Measurements from ENCODE around the gene DAG1. TPM values are rescaled to one million over a fixed set of nuclear protein-coding genes. Genes with fewer than 3 reads are reported as not detected.
A peak's percentile ranks its signal among the peaks of the same experiment; 100 is the strongest.

The DAG1 gene
- total and polyA plus RNA-seq, 7 experiments from 2014 or later = 5.4 to 22.3 (median 16.9) TPM

GRCh38 chr3:49566312-49566711, 96.2 kb downstream of the DAG1 start:
- POLR2A ChIA-PET = interaction anchor here (1.1 kb wide), 1 partner anchor 19 kb away, joined by 3 read pairs; no protein-coding TSS in a partner anchor
- no peaks in the 10 kb centered on the region for H3K36me3 ChIP-seq (ENCODE audit: control insufficient read depth in 2 of 3, insufficient read depth in 3 of 3, low read length in 3 of 3)
- H3K36me3 Mint-ChIP-seq = no peaks in the 10 kb centered on the region
- H3K4me1 Mint-ChIP-seq = no peaks in the 10 kb centered on the region
- H3K27ac ChIP-seq (ENCODE audit: low read depth, low read length) = no peak overlapping the region
- intact Hi-C loops (cut with micrococcal nuclease) = loop anchor here in 1 of 2 donors (1.0 kb wide), 1 partner anchor 105 kb away; no protein-coding TSS in a partner anchor
- no peak overlapping the region for H3K4me3 Mint-ChIP-seq
- H3K4me3 ChIP-seq (ENCODE audit: low read length) = no peak overlapping the region
- H3K27me3 ChIP-seq (ENCODE audit: control insufficient read depth in 2 of 2, insufficient read depth in 2 of 2, low read length in 2 of 2) = no peaks in the 10 kb centered on the region
- DNase-seq = no peak
- H3K9me3 Mint-ChIP-seq = no peaks in the 10 kb centered on the region
- H3K4me1 ChIP-seq (ENCODE audit: control insufficient read depth in 2 of 2, insufficient read depth in 2 of 2, low read length in 2 of 2) = no peaks in the 10 kb centered on the region
- H3K27ac Mint-ChIP-seq = no peak overlapping the region
- H3K27me3 Mint-ChIP-seq = peaks cover 0 to 27% (median 5%) of the 10 kb centered on the region in 5 donors
- no peak for ATAC-seq
- H3K9me3 ChIP-seq (ENCODE audit: control insufficient read depth in 2 of 3, low read length in 3 of 3) = no peaks in the 10 kb centered on the region
- CTCF ChIA-PET = interaction anchor here (0.6 to 0.9 kb wide), 3 partner anchors 27 to 438 kb away, joined by 3 to 5 read pairs (median 3); no protein-coding TSS in a partner anchor

- ATAC-seq (no peak), DNase-seq (no peak)
- ChIA-PET POLR2A (interaction anchor here (1.1 kb wide), 1 partner anchor 20 kb away, joined by 3 read pairs; no protein-coding TSS in a partner anchor), CTCF (interaction anchor here (0.9 kb wide), 1 partner anchor 28 kb away, joined by 3 read pairs; no protein-coding TSS in a partner anchor)
- H3K27me3 ChIP-seq (ENCODE audit: control insufficient read depth in 2 of 2, insufficient read depth in 2 of 2, low read length in 2 of 2) = no peaks in the 10 kb centered on the region
- Mint-ChIP-seq H3K36me3 (no peaks in the 10 kb centered on the region), H3K4me1 (no peaks in the 10 kb centered on the region), H3K9me3 (no peaks in the 10 kb centered on the region), H3K4me3 (no peak overlapping the region), H3K27ac (no peak overlapping the region), H3K27me3 (peaks cover 0 to 23% (median 3%) of the 10 kb centered on the region in 5 donors)
- intact Hi-C loops (cut with micrococcal nuclease) = loop anchor here in 1 of 2 donors (1.0 kb wide), 1 partner anchor 104 kb away; no protein-coding TSS in a partner anchor
- no peak overlapping the region for H3K27ac ChIP-seq (ENCODE audit: low read depth, low read length)
- no peaks in the 10 kb centered on the region for H3K36me3 ChIP-seq (ENCODE audit: control insufficient read depth in 2 of 3, insufficient read depth in 3 of 3, low read length in 3 of 3)
- no peaks in the 10 kb centered on the region for H3K4me1 ChIP-seq (ENCODE audit: control insufficient read depth in 2 of 2, insufficient read depth in 2 of 2, low read length in 2 of 2)
- H3K9me3 ChIP-seq (ENCODE audit: control insufficient read depth in 2 of 3, low read length in 3 of 3) = no peaks in the 10 kb centered on the region
- no peak overlapping the region for H3K4me3 ChIP-seq (ENCODE audit: low read length)
These were observed 97.3 kb downstream of the DAG1 start for GRCh38 chr3:49567406-49567805.

- H3K4me1 ChIP-seq (ENCODE audit: control insufficient read depth in 2 of 2, insufficient read depth in 2 of 2, low read length in 2 of 2) = no peaks in the 10 kb centered on the region
- POLR2A ChIA-PET = no interaction called here
- no peaks in the 10 kb centered on the region for H3K36me3 Mint-ChIP-seq
- H3K4me3 ChIP-seq (ENCODE audit: low read length) = no peak overlapping the region
- no peak overlapping the region for H3K27ac ChIP-seq (ENCODE audit: low read depth, low read length)
- H3K27ac Mint-ChIP-seq = peak overlapping the region in 1 of 9 donors; percentile 1
- H3K4me1 Mint-ChIP-seq = no peaks in the 10 kb centered on the region
- H3K27me3 ChIP-seq (ENCODE audit: control insufficient read depth in 2 of 2, insufficient read depth in 2 of 2, low read length in 2 of 2) = no peaks in the 10 kb centered on the region
- no peaks in the 10 kb centered on the region for H3K9me3 ChIP-seq (ENCODE audit: control insufficient read depth in 2 of 3, low read length in 3 of 3)
- no peaks in the 10 kb centered on the region for H3K36me3 ChIP-seq (ENCODE audit: control insufficient read depth in 2 of 3, insufficient read depth in 3 of 3, low read length in 3 of 3)
- CTCF ChIA-PET = no interaction called here
- H3K27me3 Mint-ChIP-seq = peaks cover 0 to 23% (median 0%) of the 10 kb centered on the region in 5 donors
- DNase-seq (no peak), ATAC-seq (no peak)
- H3K4me3 Mint-ChIP-seq = no peak overlapping the region
- intact Hi-C loops (cut with micrococcal nuclease) = no loop called here
- H3K9me3 Mint-ChIP-seq = no peaks in the 10 kb centered on the region
These were observed 98.9 kb downstream of the DAG1 start for GRCh38 chr3:49568965-49569364.

- Histone ChIP-seq H3K36me3 (ENCODE audit: control insufficient read depth in 2 of 3, insufficient read depth in 3 of 3, low read length in 3 of 3) (no peaks in the 10 kb centered on the region), H3K4me3 (ENCODE audit: low read length) (no peak overlapping the region), H3K27ac (ENCODE audit: low read depth, low read length) (no peak overlapping the region), H3K9me3 (ENCODE audit: control insufficient read depth in 2 of 3, low read length in 3 of 3) (no peaks in the 10 kb centered on the region), H3K4me1 (ENCODE audit: control insufficient read depth in 2 of 2, insufficient read depth in 2 of 2, low read length in 2 of 2) (no peaks in the 10 kb centered on the region), H3K27me3 (ENCODE audit: control insufficient read depth in 2 of 2, insufficient read depth in 2 of 2, low read length in 2 of 2) (no peaks in the 10 kb centered on the region)
- Mint-ChIP-seq H3K27me3 (peaks cover 0 to 23% (median 0%) of the 10 kb centered on the region in 5 donors), H3K36me3 (no peaks in the 10 kb centered on the region), H3K9me3 (no peaks in the 10 kb centered on the region), H3K4me3 (no peak overlapping the region), H3K27ac (no peak overlapping the region), H3K4me1 (no peaks in the 10 kb centered on the region)
- POLR2A ChIA-PET = no interaction called here
- intact Hi-C loops (cut with micrococcal nuclease) = no loop called here
- DNase-seq = no peak
- CTCF ChIA-PET = no interaction called here
- no peak for ATAC-seq
These were observed 100.1 kb downstream of the DAG1 start for GRCh38 chr3:49570028-49570654.

- H3K27me3 Mint-ChIP-seq = peaks cover 0 to 18% (median 0%) of the 10 kb centered on the region in 5 donors
- ChIA-PET CTCF (no interaction called here), POLR2A (no interaction called here)
- no peak overlapping the region for H3K27ac ChIP-seq (ENCODE audit: low read depth, low read length)
- no peak overlapping the region for H3K27ac Mint-ChIP-seq
- no peaks in the 10 kb centered on the region for H3K4me1 Mint-ChIP-seq
- H3K9me3 ChIP-seq (ENCODE audit: control insufficient read depth in 2 of 3, low read length in 3 of 3) = no peaks in the 10 kb centered on the region
- no peak overlapping the region for H3K4me3 ChIP-seq (ENCODE audit: low read length)
- H3K27me3 ChIP-seq (ENCODE audit: control insufficient read depth in 2 of 2, insufficient read depth in 2 of 2, low read length in 2 of 2) = no peaks in the 10 kb centered on the region
- DNase-seq (no peak), ATAC-seq (no peak)
- H3K9me3 Mint-ChIP-seq = peaks cover 0 to 1% (median 0%) of the 10 kb centered on the region in 11 donors
- intact Hi-C loops (cut with micrococcal nuclease) = no loop called here
- H3K4me1 ChIP-seq (ENCODE audit: control insufficient read depth in 2 of 2, insufficient read depth in 2 of 2, low read length in 2 of 2) = no peaks in the 10 kb centered on the region
- no peak overlapping the region for H3K4me3 Mint-ChIP-seq
- no peaks in the 10 kb centered on the region for H3K36me3 Mint-ChIP-seq
- no peaks in the 10 kb centered on the region for H3K36me3 ChIP-seq (ENCODE audit: control insufficient read depth in 2 of 3, insufficient read depth in 3 of 3, low read length in 3 of 3)
These were observed 112.1 kb downstream of the DAG1 start for GRCh38 chr3:49582177-49582576.

Other genes starting within 250 kb of the DAG1 start
- gene C3orf62, start 193.0 kb upstream of the DAG1 start, total RNA-seq = 10 to 100 TPM in 4 of 5 experiments, 1 to 10 TPM in 1; 8.6 to 14.5 (median 10.9) TPM
- gene C3orf62, start 193.0 kb upstream of the DAG1 start, polyA plus RNA-seq = 1 to 10 TPM; 1.3 to 2.3 TPM
- 100 to 1,000 TPM in 4 of 5 experiments, 10 to 100 TPM in 1; 98.3 to 135 (median 109) TPM for gene USP4, start 130.2 kb upstream of the DAG1 start, total RNA-seq
- gene USP4, start 130.2 kb upstream of the DAG1 start, polyA plus RNA-seq = 10 to 100 TPM; 54.6 to 82.5 TPM
- gene GPX1, start 111.9 kb upstream of the DAG1 start, total RNA-seq = 100 to 1,000 TPM in 2 of 5 experiments, 10 to 100 TPM in 3; 56.9 to 201 (median 86.9) TPM
- 100 to 1,000 TPM; 154 to 157 TPM for gene GPX1, start 111.9 kb upstream of the DAG1 start, polyA plus RNA-seq
- gene RHOA, start 58.3 kb upstream of the DAG1 start, total RNA-seq = 100 to 1,000 TPM; 212 to 411 (median 218) TPM
- gene RHOA, start 58.3 kb upstream of the DAG1 start, polyA plus RNA-seq = 100 to 1,000 TPM; 439 to 576 TPM
- 10 to 100 TPM; 24.9 to 34.5 (median 28.5) TPM for gene TCTA, start 57.8 kb upstream of the DAG1 start, total RNA-seq
- 10 to 100 TPM; 42.2 to 48.3 TPM for gene TCTA, start 57.8 kb upstream of the DAG1 start, polyA plus RNA-seq
- gene AMT, start 47.8 kb upstream of the DAG1 start, total RNA-seq = 10 to 100 TPM in 3 of 5 experiments, 1 to 10 TPM in 2; 7.9 to 13.9 (median 10.7) TPM
- 1 to 10 TPM; 1.7 to 2.2 TPM for gene AMT, start 47.8 kb upstream of the DAG1 start, polyA plus RNA-seq
- 10 to 100 TPM; 21.6 to 23.9 (median 22.5) TPM for gene NICN1, start 40.9 kb upstream of the DAG1 start, total RNA-seq
- 1 to 10 TPM; 7.9 to 8.3 TPM for gene NICN1, start 40.9 kb upstream of the DAG1 start, polyA plus RNA-seq
- gene BSN, start 84.2 kb downstream of the DAG1 start, total RNA-seq = under 1 TPM; 0.12 to 0.16 (median 0.14) TPM
- not detected for gene BSN, start 84.2 kb downstream of the DAG1 start, polyA plus RNA-seq
- gene APEH, start 204.1 kb downstream of the DAG1 start, total RNA-seq = 100 to 1,000 TPM in 2 of 5 experiments, 10 to 100 TPM in 3; 75.5 to 151 (median 99.1) TPM
- 100 to 1,000 TPM; 103 to 151 TPM for gene APEH, start 204.1 kb downstream of the DAG1 start, polyA plus RNA-seq
- gene MST1, start 219.2 kb downstream of the DAG1 start, total RNA-seq = 10 to 100 TPM in 3 of 5 experiments, 1 to 10 TPM in 2; 7.9 to 12.8 (median 10.0) TPM
- gene MST1, start 219.2 kb downstream of the DAG1 start, polyA plus RNA-seq = 1 to 10 TPM in 1 of 2 donors, under 1 TPM in 1; 0.90 to 1.0 TPM
- 10 to 100 TPM; 34.5 to 77.2 (median 50.7) TPM for gene RNF123, start 219.3 kb downstream of the DAG1 start, total RNA-seq
- 10 to 100 TPM in 1 of 2 donors, 1 to 10 TPM in 1; 8.3 to 19.7 TPM for gene RNF123, start 219.3 kb downstream of the DAG1 start, polyA plus RNA-seq
- 1 to 10 TPM in 1 of 5 experiments, under 1 TPM in 2, not detected in 2; 0.16 to 1.8 (median 0.24) TPM for gene AMIGO3, start 249.4 kb downstream of the DAG1 start, total RNA-seq
- gene AMIGO3, start 249.4 kb downstream of the DAG1 start, polyA plus RNA-seq = under 1 TPM in 1 of 2 donors, not detected in 1; 0.58 TPM